NCI-H69 (cell line): ENCODE measurements around the gene CTPS2.

Experiments used
- DNase-seq: peaks from one replicate; lab custom pipeline; 2025; lab: John Stamatoyannopoulos, UW

Gene CTPS2

GRCh38 chrX:16711893-16712547 lies 449 bp downstream of the CTPS2 start:
- DNase-seq: peak; percentile 55

DNA sequence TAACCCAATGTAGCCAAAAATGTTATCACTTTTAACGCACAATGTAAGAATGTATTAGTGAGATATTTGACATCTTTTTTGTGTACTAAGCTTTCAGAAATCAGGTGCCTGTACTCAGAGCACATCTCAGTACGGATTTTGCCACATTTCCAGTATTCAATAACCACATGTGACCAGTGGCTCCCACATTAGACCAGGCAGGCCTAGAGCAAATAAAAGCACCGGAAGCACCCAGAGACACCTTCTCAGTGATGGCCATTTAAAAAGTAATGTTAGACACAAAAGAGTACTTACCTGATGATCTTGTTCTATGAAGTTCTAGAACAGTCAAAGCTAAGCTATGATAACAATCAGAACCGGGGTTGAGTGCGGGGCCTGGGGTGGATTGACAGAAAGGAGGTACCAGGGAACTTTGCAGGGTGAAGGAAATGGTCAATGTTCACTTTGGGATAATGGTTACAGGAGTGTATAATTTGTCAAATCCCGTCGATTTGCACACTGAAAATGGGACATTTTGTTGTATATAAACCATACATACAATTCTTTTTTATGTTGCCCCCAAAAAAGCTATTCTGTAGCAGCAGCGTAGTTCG lies 1.2 kb downstream of the CTPS2 start:
- DNase-seq: peak; percentile 42

DNA sequence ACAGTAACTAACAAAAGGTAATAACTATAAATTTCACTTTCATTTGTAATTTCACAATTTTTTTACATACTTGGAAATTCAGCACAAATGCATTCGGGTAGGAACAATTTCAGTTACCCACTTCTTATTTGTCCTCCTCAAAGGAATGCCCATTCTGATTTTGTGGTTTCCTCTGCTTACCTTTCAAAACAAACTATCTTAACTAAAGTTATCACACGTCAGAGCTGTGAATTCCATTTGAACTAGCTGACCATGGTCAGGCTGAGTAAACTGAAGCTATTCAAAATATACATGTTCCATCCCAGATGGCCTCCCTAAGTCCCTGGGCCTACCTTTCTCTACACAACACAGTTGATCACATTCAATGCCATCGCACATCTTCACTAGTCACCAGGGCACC lies 4.5 kb downstream of the CTPS2 start:
- DNase-seq: no peak

- DNase-seq: no peak
Observed at GRCh38 chrX:16705370-16705769, 7.1 kb downstream of the CTPS2 start.

DNA sequence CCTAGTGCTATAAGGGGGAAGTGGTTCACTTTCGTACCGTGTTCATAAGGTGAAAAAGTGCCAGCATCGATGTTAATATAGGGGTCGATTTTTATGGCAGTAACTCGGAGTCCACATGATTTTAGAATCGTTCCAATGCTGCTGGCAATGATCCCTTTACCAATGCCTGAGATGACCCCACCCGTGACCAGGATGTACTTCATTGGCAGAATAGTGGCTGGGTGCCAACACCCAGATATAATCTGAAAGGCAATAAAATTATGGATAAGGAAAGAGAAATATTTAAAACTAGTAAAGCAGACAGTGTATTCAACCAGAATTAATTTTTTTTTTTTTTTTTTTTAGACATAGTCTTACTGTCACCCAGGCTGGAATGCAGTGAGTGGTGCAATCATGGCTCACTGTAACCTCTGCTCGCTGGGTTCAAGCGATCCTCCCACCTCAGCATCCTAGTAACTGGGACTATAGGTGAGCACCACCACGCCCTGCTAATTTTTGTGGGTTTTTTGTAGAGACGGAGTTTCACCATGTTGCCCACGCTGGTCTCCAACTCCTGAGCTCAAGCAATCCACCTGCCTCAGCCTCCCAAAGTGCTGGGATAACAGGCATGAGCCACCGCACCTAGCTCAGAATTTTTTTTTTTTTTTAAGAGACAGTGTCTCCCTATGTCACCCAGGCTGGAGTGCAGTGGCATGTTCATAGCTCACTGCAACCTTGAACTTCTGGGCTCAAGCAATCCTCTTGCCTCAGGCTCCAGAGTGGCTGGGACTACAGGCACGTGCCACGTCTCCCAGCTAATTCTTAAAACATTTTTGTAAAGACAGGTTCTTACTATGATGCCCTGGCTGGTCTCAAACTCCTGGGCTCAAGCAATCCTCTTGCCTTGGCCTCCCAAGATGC lies 9.5 kb downstream of the CTPS2 start:
- DNase-seq: no peak

GRCh38 chrX:16700734-16701133 lies 11.7 kb downstream of the CTPS2 start:
- no peak for DNase-seq

DNA sequence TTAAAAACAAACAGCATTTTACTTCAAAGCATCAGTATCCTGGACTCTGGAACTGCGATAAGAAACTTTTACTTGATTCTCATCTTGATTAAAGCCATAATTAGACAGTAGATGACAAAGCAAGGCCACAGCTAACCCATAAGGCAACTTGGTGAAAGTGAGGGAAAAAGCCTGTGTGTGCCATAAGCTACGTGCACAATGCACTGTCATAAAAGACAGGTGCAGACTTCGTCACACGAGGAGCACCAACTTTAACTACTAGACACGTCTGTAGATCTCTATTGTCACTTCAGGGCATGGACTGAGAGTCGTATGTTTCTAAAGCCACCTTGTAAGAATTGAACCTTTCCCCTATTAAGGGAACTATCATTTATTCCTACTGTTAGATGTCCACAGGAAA lies 13.1 kb downstream of the CTPS2 start:
- no peak for DNase-seq

GRCh38 chrX:16696956-16697355 lies 15.5 kb downstream of the CTPS2 start:
- no peak for DNase-seq

DNA sequence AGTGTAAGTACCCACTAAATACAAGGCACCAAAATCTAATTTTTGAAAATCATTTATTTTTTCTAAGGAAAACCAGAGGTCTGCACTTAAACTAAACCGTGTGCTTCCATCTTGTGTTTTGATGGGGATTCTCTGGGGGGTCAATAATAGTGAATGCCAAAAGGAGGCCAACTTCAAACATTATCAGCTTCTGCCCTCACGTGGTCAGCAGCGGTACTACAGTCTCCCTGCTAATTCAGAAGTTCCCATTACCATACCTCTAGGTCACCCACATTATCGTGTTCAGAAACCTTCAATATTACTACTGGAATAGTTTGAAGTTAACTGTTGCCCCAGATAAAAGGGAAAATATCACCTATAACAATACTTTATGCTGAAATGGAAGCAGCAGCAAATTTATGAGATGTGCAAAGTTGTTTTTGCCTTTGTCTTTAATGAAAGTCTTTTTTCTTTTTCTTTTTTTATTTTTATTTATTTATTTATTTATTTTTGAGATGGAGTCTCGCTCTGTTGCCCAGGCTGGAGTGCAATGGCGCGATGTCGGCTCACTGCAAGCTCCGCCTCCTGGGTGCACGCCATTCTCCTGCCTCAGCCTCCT lies 17.3 kb downstream of the CTPS2 start:
- peak; percentile 43 for DNase-seq

DNA sequence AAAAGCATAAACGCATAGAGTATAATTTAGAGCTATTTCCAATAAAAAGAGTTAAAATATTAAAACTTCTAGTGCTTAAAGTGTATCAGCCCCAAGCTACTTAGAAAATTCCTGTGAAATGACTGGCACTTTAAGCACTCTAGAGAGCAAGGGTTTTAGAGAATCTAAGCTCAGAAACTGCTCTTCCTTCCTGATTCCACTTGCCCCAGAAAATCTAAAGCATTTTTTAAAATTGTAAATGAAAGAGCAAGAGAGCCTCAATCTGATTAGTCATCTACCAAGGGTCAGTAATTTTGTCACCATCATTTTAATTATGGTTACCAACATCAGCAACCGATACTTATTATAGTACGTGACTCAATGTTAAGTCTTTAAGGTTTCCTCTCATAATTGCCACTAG lies 25.0 kb downstream of the CTPS2 start:
- no peak for DNase-seq

DNA sequence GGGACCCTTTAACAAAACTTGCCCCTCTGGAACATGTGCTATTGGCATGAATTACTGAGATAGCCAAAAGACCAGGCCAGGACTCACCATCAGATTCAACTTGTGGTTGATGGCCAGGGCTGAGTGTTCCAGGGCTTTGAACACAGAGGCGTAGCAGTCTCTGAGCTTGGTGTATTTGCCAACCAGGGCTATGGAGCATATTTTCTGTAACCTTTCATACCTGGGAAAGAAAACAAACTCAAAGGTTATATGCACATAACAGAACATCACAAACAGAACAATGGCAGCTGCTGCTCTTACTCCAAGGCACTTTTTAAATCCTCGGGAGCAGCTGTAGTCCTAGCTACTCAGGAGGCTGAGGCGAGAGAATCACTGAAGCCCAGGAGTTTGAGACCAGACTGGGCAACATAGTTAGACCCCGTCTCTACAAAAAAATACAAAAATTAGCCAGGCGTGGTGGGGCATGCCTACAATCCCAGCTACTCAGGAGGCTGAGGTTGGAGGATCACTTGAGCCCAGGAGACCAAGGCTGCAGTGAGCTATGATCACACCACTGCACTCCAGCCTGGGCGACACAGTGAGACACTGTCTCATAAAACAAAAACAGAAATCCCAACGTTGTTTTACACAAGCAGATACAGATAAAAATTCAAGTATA lies 29.3 kb downstream of the CTPS2 start:
- no peak for DNase-seq

- DNase-seq: no peak
Observed at GRCh38 chrX:16678689-16679088, 33.8 kb downstream of the CTPS2 start.

GRCh38 chrX:16671005-16671404 lies 41.5 kb downstream of the CTPS2 start:
- DNase-seq: peak; percentile 51

DNA sequence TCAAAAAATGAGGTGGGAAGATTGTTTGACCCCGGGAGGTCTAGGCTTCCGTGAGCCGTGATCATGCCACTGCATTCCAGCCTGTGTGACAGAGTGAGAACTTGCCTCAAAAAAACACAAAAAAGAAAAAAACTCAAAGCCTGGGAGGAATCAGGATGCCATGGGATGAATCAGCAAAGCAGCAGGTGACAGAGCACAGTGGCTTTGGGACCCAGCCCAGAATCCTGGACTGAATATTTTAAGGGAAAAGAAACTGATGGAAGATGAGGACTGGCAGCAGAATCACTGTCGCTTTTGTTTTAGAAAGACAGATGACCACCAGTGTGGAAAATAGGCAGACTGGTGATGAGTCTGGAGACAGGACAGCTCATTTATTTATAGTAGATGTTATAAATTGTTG lies 45.9 kb downstream of the CTPS2 start:
- no peak for DNase-seq

DNA sequence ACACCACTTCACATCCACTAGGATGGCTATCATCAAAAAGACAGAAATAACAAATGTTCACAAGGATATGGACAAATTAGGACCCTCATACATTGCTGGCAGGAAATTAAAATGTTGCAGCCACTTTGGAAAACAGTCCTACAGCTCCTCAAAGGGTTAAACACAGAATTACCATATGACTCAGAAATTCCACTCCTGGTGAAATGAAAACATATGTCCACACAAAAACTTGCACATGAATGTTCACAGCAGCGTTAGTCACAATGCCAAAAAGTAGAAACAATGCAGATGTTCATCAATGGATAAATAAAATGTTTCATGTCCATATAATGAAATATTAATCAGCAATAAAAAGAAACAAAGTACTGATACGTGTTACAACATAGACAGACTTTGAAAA lies 47.4 kb downstream of the CTPS2 start:
- no peak for DNase-seq

DNA sequence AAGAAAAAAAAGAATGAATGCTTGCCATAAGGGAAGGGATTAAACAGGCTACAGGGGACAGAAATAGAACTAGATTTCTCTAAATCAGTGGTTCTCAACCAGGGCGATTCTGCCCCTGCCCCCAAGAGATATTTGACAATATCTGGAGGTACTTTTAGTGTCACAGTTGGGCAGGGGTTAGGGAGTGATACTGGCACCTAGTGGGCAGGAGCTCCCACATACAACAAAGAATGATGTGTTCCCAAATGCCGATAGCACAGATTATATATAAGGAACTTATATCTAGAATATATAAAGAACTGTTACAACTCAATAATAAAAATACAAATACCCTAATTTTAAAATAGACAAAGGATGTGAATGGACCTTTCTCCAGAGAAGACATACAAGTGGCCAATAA lies 47.8 kb downstream of the CTPS2 start:
- peak; percentile 4 for DNase-seq

GRCh38 chrX:16664074-16664473 lies 48.4 kb downstream of the CTPS2 start:
- DNase-seq: no peak

DNA sequence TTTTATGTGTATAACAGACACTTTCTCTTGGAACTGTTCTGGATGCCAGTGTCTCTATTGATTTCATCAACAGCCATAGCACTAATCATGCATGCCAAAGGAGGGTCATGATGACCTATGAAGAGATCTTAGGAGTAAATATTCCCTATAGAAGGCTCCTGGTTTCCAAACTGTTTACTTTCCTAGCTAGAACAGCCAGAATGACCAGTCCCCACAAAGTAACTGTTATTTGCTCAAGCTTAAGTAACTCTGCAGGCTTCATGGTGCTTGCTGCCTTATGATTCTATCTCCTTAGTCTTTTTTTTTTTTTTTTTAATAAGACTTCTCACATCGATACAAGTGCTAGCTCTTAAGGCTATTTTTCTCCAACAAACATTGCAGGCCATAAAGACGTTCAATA lies 50.1 kb downstream of the CTPS2 start:
- peak; percentile 6 for DNase-seq

DNA sequence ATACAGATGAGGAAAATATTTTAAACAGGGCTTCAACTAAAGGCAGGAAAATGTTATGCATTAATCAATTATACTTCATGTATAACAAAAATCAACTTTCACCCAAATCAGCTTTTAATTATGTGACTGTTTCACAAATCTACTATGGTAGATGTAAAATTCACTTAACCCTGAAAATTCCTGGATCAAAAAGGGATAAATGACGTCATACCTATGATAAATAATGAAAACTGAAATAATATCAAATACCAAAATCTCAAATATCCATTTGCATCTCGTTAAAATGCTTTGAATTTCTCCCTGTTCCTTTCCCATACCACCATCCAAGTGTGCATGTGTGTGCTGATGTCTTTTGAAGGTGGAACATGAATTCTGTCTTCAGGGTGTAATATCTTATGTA lies 51.0 kb downstream of the CTPS2 start:
- no peak for DNase-seq

DNA sequence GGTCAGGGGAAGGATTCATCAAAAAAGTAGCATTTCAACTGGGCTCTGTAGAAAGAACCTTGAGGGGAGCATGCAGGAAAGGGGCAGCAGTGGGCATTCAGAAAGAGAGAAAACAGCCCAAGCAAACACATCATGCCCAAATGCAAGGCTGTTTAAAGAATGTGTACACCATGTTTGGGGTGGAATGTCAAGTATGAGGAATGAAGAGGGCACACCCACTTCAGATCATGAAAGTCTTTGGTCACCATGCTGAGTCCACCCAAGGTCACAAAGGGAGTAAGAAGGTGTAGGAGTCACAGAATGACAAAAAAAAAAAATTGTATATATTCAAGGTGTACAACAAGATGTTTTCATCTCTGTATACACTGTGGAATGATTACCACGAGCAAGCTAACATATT lies 53.1 kb downstream of the CTPS2 start:
- no peak for DNase-seq

DNA sequence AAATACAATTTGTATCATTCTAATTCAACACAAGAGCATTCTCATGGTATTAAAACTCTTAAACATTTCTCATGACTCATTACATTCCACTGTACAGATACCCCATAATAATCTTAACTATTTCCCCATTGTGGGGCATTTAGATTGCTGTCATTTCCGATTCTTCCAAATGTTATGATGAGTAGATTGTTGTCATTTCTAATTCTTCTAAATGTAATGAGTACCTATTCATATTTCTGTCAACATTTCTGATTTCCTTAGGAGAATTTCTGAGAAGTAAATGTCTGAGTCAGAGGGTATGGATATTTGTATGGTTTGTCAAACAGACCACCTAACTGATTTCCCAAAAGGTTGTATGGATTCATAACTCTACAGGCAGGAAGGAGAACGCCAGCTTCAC lies 54.2 kb downstream of the CTPS2 start:
- DNase-seq: no peak

- DNase-seq: no peak
Observed at GRCh38 chrX:16654093-16654492, 58.4 kb downstream of the CTPS2 start.
